ENCODE data around the gene YY1AP1. TPM values are rescaled to one million over a fixed set of nuclear protein-coding genes. Genes with fewer than 3 reads are reported as not detected.
"Not testable (repeated sequence)": the region's sequence is repeated elsewhere in the genome, so short reads cannot be mapped to it uniquely, and the experiment has no call there.

The YY1AP1 gene, protein sequence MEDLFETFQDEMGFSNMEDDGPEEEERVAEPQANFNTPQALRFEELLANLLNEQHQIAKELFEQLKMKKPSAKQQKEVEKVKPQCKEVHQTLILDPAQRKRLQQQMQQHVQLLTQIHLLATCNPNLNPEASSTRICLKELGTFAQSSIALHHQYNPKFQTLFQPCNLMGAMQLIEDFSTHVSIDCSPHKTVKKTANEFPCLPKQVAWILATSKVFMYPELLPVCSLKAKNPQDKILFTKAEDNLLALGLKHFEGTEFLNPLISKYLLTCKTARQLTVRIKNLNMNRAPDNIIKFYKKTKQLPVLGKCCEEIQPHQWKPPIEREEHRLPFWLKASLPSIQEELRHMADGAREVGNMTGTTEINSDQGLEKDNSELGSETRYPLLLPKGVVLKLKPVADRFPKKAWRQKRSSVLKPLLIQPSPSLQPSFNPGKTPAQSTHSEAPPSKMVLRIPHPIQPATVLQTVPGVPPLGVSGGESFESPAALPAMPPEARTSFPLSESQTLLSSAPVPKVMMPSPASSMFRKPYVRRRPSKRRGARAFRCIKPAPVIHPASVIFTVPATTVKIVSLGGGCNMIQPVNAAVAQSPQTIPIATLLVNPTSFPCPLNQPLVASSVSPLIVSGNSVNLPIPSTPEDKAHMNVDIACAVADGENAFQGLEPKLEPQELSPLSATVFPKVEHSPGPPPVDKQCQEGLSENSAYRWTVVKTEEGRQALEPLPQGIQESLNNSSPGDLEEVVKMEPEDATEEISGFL
- total RNA-seq: 62.5 TPM
- long read RNA-seq, transcript YY1AP1-212 (11 exons, 2,654 nt): major isoform, 14 of 62 reads
- long read RNA-seq, transcript YY1AP1-205 (11 exons, 2,663 nt): minor isoform, 9 of 62 reads
- long read RNA-seq, partial matches to known transcripts: 9 of 62 reads
- long read RNA-seq, other reads (novel, unspliced or antisense): 23 of 62 reads

DNA sequence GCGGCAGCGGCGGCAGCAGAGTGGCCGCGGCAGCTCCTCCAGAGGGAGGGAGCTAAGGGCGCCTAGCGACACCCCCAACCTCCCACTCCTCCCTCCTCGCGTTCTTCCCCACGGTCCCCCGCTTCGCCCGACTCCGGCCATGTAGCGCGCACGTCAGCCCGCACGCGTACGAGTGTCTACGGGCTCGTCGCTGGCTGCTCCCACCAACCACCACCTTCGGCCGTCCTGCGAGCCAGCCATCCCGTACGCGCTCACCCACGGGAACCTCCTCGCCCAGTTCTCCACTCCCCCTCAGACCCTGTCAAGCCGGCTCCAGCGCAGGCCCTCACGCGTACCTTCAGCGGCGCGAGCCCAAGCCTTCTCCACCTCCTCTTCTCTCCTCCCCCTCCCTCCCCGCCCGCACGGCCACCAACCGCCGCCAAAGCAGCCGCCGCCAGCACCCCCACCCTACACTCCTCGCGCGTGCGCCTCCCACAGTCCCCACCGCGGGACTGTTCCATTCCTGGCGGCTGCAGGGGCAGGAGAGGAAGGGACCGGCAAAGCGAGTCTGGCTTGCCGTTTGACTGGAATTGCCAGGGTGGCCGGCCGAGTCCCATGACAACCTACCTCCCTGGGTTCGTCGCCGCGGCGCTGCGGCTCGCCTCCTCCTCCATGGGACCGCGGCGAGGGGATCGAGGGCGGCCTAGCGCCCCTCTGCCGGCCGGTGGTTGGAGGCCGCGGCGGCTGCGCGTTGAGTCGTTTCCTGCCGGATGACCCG, at the start of gene YY1AP1:
YY1AP1 (minus strand) TSS at position 451 of the 757 bp plus-strand sequence. CDS start 8,338 bp downstream, outside the sequence.
- DNase-seq (ENCODE audit: low spot score): peak; percentile 98

DNA sequence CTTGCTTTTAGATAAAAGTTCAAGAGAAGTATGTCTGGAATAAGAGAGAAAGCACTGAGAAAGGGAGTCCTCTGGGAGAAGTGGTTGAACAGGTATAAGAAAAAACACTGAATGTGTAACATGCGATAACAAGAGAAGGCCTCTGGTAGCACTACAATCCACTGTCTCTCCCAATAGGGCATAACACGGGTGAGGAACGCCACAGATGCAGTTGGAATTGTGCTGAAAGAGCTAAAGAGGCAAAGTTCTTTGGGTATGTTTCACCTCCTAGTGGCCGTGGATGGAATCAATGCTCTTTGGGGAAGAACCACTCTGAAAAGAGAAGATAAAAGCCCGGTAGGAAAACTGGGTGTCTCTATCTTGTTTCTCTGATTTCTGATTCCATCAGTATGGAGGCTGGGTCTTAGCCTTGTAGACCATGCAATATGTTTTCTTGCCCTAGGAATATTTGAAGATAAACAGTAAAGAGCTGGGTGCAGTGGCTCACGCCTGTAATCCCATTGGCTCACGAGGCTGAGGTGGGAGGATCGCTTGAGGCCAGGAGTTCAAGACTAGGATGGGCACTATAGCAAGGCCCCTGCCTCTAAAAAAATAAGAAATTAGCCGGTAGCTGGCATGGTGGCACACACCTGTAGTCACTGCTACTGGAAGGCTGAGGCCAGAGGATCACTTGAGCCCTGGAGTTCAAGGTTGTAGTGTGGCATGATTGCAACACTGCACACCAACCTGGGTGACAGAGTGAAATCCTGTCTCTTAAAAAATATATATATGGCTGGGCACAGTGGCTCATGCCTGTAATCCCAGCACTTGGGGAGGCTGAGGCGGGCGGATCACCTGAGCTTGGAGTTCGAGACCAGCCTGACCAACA, 40.7 kb upstream of the YY1AP1 start:
- peak; percentile 39 for DNase-seq (ENCODE audit: low spot score)

DNA sequence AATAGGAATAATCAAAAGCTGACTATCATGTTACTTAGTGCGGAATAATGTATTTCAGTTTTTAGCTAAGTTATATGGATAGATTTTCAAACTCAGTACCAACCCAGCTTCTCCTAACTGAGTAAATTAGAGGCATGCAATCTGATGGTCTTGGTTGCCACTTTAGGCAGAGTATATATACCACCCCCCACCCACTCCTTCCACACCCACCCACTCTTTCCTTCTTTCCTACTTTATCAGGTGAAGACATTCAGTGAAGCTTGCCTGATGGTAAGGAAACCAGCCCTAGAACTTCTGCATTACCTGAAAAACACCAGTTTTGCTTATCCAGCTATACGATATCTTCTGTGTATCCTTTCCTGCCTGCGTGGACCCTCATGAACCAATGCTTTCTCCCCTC, 36.6 kb upstream of the YY1AP1 start:
- no peak for DNase-seq (ENCODE audit: low spot score)

DNA sequence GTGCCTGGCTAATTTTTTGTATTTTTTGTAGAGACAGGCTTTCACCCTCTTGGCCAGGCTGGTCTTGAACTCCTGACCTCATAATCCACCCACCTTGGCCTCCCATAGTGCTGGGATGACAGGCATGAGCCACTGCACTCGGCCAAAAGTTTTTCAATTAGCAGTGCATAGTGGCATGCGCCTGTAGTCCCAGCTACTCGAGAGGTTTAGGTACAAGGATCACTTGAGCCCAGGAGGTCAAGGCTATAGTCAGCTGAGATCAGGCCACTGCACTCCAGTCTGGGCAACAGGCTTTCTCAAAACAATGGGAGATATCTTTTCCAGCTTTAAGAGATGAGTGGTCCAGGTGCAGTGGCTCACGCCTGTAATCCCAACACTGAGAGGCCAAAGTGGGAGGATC, 31.1 kb upstream of the YY1AP1 start:
- no peak for DNase-seq (ENCODE audit: low spot score)

DNA sequence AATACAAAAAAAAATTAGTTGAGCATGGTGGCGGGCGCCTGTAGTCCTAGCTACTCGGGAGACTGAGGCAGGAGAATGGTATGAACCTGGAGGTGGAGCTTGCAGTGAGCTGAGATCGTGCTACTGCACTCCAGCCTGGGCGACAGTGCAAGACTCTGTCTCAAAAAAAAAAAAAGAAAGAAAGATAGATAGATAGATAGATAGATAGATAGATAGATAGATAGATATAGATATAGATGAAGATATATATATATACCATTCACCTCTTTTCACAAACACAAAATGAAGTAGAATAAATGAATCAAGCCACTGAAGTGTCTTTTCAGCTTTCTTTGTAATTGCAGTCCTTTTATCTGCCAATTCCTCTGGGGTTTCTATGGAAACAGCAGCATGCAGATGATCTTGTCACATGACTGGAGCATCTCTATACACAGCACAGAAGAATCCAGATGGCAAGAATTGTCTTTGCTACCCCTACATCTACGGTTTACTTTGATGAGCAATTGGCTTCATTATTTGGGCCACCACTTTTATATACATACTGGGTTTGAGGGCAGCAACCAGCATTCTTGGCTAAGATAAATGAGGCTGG, 30.0 kb upstream of the YY1AP1 start:
- not testable (repeated sequence) for DNase-seq (ENCODE audit: low spot score)

DNA sequence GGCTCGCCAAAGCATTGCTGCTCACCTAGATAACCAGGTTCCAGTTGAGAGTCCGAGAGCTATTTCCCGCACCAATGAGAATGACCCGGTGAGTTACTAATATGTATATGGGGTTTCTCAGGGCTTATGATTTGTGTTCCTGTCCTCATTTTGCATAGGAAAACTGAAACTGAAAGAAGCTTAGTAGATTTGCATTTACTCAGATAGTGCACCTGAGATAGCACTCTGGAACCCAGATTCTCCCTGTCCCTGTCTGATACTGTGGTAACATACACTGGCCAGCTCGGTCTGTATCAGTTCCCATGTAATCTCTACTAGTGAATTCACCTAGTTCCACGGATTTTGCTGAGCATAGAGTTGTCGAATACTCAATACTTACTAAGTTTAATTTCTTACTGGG, 28.5 kb upstream of the YY1AP1 start:
- no peak for DNase-seq (ENCODE audit: low spot score)

DNA sequence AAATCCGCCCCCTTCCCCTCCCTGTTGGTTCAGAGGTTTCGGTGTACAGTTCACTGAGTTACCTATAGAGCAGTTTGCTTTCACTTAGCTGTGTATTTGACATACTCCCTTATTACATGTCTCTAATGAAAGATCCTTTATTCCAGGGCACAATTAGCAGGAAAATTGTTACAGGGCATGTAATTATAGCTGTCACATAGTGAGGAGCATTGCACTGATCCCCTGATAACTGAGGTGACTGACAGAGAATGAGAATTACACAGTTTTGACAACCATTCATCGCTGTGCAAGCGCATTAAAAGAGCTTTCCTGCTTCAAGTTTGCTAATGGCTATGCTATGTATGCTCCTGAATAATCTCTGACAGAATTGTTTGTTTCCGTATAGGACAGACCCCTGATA, 27.2 kb upstream of the YY1AP1 start:
- DNase-seq (ENCODE audit: low spot score): no peak

DNA sequence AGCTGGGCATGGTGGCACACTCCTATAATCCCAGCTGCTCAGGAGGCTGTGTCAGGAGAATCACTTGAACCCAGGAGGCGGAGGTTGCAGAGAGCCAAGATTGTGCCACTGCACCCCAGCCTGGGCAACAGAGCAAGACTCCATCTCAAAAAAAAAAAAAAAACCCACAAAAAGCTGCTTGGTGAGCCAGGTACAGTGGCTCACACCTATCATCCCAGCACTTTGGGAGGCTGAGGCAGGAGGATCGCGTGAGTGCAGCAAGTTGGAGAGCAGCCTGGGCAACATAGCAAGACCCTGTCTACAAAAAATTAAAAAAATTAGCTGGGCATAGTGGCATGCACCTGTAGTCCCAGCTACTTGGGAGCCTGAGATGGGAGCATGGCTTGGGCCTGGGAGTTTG, 26.5 kb upstream of the YY1AP1 start:
- DNase-seq (ENCODE audit: low spot score): not testable (repeated sequence)

DNA sequence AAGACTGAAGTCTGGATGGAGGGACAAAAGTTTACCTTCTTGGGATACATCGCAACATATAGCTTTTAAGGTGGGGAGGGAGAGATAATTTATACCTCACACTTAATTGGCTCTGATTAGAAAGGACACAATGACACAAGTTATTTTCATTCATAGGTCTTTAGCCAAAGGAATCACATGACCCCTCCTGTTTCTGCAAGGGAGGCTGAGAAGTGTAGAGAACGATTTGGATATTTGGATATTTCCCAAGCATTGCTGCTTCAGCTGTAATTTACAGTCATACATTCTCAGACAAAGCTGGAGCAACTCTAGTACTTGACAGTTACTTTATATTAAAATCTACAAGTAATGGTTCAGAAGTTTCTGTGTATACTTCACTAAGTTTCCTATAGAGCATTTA, 24.5 kb upstream of the YY1AP1 start:
- no peak for DNase-seq (ENCODE audit: low spot score)

DNA sequence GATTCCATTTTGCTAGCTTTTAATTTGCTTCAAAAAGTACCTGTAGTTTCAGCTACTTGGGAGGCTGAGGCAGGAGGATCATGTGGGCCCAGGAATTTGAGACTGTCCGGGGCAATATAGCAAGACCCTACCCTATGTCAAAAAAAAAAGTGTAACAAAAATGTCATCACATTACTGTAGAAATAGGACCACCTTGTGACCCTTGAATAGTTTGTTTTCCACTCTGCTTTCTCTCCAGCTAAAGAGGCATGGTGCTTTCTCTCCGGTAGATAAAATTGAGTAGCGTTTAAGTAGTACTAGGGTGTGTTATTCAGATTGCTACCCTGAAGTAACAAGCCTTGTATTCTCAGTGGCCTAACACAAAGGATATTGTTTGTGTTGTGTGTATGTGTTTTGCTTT, 24.1 kb upstream of the YY1AP1 start:
- peak; percentile 28 for DNase-seq (ENCODE audit: low spot score)

DNA sequence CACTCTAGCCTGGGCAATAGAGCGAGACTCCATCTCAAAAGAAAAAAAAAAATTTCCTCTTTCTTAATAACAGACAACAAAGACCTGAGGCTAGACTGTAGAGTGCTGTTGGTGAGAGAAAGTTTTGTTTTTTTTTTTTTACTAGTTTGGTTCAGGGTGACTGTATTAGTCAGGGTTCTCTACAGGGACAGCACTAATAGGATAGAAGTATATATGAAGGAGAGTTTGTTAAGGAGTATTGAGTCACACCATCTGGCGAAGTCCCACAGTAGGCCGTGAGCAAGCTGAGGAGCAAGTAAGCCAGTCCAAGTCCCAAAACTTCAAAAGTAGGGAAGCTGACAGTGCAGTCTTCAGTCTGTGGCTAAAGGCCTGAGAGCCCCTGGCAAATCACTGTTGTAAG, 22.9 kb upstream of the YY1AP1 start:
- DNase-seq (ENCODE audit: low spot score): not testable (repeated sequence)

DNA sequence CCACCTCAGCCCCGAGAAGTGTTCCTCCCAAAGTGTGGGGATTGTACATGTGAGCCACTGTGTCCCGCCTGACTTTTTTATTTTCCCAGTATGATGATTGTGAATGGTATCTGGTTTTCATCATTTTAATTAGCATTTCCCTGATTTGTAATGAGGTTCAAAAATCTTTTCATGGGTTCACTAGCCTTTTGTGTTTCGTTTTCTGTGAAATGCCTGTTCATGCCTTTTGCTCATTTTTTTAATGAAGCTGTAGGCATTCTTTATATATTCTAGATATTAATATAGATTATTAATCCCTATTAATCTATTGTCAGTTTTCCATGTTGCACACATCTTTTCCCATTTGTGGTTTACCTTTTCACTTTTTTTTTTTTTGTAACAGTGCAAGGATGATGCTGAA, 20.8 kb upstream of the YY1AP1 start:
- no peak for DNase-seq (ENCODE audit: low spot score)

DNA sequence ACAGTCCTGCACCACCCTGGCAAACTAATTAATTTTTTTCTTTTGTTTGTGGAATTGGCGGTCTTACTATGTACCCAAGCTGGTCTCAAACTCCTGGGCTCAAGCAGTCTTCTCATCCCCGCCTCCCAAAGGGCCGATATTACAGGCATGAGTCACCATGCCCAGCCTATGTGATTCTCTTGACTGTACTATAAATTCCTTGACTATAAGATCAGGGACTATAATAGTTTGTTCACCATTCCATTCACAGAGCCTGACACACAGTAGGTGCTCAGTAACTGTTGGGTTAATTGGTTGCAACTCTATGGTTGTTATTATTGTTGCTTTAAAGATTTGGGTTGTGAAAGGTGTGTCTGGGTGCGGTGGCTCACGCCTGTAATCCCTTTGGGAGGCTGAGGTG, 17.6 kb upstream of the YY1AP1 start:
- DNase-seq (ENCODE audit: low spot score): peak; percentile 12

DNA sequence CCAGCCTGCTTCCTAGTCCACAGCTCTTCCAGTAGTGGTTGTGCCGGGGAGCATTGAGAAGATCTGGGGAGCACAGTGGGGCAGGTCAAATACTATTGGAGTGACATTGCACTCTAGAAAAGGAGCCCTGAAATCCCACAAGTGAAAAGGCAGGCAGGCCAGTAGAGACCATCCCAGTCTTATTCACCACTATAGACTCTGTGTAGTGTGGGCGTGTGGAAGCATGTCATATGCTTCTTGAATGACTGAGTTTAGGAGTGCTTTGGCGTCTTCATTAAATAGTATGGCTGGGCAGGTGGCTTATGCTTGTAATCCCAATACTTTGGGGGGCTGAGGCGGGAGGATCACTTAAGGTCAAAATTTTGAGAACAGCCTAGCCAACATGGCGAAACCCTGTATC, 15.8 kb upstream of the YY1AP1 start:
- DNase-seq (ENCODE audit: low spot score): peak; percentile 5

DNA sequence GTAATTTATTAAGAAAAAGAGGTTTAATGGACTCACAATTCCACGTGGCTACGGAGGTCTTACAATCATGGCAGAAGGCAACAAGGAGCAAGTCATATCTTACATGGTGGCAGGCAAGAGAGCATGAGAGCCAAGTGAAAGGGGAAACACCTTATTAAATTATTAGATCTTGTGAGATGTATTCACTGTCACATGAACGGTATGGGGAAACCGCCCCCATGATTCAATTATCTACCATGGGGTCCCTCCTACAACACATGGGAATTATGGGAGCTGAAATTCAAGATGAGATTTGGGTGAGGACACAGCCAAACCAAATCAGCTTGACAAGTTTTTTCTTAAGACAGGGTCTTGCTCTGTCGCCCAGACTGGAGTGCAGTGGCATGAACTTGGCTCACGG, 14.6 kb upstream of the YY1AP1 start:
- no peak for DNase-seq (ENCODE audit: low spot score)

DNA sequence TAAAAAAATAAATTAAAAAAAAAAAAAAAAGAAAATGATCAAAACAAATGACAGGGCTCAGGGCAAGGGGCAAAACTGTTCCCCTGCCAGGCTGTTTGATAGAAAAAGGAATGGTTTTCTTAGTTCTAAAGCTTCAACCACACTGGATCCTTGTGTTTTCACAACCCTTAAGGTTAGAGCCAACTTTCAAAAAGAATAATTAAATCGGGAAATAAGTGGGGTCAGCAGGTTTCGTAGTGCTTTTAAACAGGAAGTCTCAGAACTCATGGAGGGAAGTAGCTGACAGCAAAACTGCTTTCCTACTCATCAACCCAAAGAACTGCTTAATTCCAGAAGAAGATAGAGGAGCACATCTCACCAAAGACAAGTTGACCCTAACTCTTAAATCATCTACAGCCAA, 13.1 kb upstream of the YY1AP1 start:
- not testable (repeated sequence) for DNase-seq (ENCODE audit: low spot score)

DNA sequence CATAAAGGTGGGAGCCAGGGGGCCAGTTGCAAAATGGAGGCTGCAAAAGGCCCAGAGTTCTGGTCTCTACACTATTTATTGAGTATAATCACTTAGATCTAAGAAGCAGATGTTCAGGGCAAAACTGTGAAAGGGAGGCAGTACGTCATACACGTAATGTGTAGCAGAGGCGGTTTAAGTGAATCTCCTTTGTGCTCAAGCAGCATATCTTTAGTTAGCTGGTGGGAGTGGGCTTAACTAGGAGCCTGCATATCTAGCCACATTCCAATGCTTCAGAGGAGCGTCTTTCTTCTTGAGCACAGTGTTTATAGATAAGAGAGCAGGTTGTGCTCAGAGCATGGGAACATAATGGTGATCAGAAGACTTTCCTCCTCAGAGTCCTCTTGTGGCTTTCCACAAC, 10.5 kb upstream of the YY1AP1 start:
- not testable (repeated sequence) for DNase-seq (ENCODE audit: low spot score)

DNA sequence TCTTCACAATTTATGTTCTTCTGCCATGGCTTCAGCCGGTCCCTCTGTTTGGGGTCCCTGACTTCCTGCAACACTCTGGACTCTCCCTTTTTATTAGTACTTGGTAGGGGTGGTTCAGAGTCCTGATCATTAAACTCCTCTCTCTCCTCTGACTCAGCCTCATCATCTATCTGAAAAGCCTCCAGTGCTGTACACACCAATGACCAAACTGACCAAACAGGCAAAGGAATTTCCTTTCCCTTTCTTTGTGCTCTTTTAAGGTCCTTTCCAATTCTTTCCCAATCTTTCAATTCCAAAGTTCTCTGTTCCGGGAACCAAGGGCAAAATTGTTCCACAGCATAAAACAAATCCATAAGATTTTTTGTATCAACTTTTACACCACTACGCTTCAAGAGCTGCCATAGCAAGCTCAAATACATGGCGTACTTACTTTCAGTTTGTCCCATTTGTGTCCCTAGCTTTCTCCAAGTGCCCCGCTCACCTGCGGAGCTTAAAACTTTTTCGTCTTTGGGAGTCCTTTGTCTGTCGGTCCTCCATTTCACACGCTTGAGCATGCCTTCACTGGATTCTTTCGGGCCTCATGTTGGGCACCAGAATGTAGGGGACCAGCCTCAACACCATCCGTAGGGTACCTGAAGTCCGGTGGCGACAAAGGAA, 9.9 kb upstream of the YY1AP1 start:
- no peak for DNase-seq (ENCODE audit: low spot score)

DNA sequence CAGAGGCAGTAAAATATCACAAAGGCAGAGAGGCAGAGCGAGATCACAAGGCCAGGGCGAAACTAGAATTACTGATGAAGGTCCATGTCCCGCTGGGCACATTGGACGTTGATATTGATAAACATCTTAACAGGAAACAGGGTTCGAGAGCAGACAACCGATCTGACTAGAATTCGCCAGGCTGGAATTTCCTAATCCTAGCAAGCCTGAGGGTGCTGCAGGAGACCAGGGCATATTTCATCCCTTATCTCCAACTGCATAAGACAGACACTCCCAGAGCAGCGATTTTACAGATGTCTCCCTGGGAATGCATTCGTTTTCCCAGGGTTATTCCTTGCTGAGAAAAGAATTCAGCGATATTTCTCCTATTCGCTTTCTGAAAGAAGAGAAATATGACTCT, 9.0 kb upstream of the YY1AP1 start:
- DNase-seq (ENCODE audit: low spot score): not testable (repeated sequence)

DNA sequence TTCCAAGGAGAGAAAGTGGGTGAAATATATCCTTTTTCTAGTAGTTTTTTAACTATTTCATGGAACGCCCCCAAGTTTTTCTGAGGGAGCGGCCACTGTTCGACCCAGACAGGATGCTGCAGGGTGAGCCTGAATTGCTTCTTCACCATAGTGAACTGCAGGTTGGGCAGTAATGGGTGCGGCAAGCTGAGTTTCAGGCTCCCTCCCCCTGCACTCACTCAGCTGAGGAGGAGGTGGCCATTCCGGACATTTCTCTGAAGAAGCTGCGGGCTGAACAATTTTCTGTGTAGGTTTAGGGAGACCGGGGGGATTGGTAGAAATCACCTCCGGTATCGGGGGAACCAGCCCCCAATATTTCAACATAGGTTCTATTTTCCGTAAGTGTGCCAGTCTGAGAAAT, 8.5 kb upstream of the YY1AP1 start:
- DNase-seq (ENCODE audit: low spot score): no peak

Measured in mesenteric fat pad (tissue), 1 donor.